WTC11 (cell line): ENCODE measurements around the gene ELFN2. TPM values are rescaled to one million over a fixed set of nuclear protein-coding genes. Genes with fewer than 3 reads are reported as not detected.

ENCODE experiments used
- ATAC-seq: fragments of 200-7000 bp; cut with Tn5 transposase; 2 replicates; pipeline ENCODE4 v1.10.0; 2021; ENCODE audit warnings: mild to moderate bottlenecking, moderate library complexity
- CTCF ChIA-PET: fragments of 300-600 bp; sonication (Branson Sonifier 250); formaldehyde crosslinking; loops from one replicate; lab custom pipeline; 2021; ENCODE audit warnings: antibody characterized with exemption; lab: Charles Lee
- POLR2A ChIA-PET: fragments of 350-600 bp; sonication (Branson Sonifier 250); formaldehyde crosslinking; loops from one replicate; lab custom pipeline; 2021; ENCODE audit warnings: antibody characterized with exemption; lab: Charles Lee
- DNase-seq: peaks from one replicate; pipeline ENCODE4 v3.0.0; 2021; ENCODE audit warnings: low spot score
- H3K27ac Mint-ChIP-seq: 2 replicates; pipeline ENCODE4 v1.8.0; 2021; ENCODE audit warnings: mixed read lengths
- H3K27me3 Mint-ChIP-seq: 2 replicates; pipeline ENCODE4 v1.8.0; 2021; ENCODE audit warnings: low read depth, mild to moderate bottlenecking, moderate library complexity, mixed read lengths
- H3K36me3 Mint-ChIP-seq: 2 replicates; pipeline ENCODE4 v1.8.0; 2021; ENCODE audit warnings: mixed read lengths
- H3K4me1 Mint-ChIP-seq: 2 replicates; pipeline ENCODE4 v1.8.0; 2022; ENCODE audit warnings: mixed read lengths
- H3K4me3 Mint-ChIP-seq: 2 replicates; pipeline ENCODE4 v1.8.0; 2021; ENCODE audit warnings: mild to moderate bottlenecking, moderate library complexity, mixed read lengths
- H3K9me3 Mint-ChIP-seq: 2 replicates; pipeline ENCODE4 v1.8.0; 2021; ENCODE audit warnings: mixed read lengths
- ARID4B ChIP-seq: sonication (generic); formaldehyde crosslinking; IDR thresholded peaks from 2 replicates; pipeline ENCODE4 v1.8.0; 2023; ENCODE audit warnings: missing genetic modification reagents, mild to moderate bottlenecking, borderline replicate concordance
- ATF6 ChIP-seq: sonication (generic); formaldehyde crosslinking; IDR thresholded peaks from 2 replicates; pipeline ENCODE4 v1.8.1; 2023; ENCODE audit warnings: mild to moderate bottlenecking, missing genetic modification reagents
- CBFB ChIP-seq: sonication (generic); formaldehyde crosslinking; IDR thresholded peaks from 2 replicates; pipeline ENCODE4 v1.8.1; 2022; ENCODE audit warnings: mild to moderate bottlenecking, low read depth, missing genetic modification reagents
- E2F4 ChIP-seq: sonication (generic); formaldehyde crosslinking; IDR thresholded peaks from 2 replicates; pipeline ENCODE4 v1.8.1; 2022; ENCODE audit warnings: low read depth, mild to moderate bottlenecking, moderate library complexity, missing genetic modification reagents, borderline replicate concordance
- E2F5 ChIP-seq: sonication (generic); formaldehyde crosslinking; IDR thresholded peaks from 2 replicates; pipeline ENCODE4 v1.8.1; 2022; ENCODE audit warnings: mild to moderate bottlenecking, moderate library complexity, missing genetic modification reagents
- EMX1 ChIP-seq: fragments of 250-450 bp; sonication (Bioruptor Pico); IDR thresholded peaks from 2 replicates; pipeline ENCODE4 v1.8.0; 2021; ENCODE audit warnings: mild to moderate bottlenecking
- FOXK1 ChIP-seq: sonication (generic); formaldehyde crosslinking; IDR thresholded peaks from 2 replicates; pipeline ENCODE4 v1.8.0; 2022; ENCODE audit warnings: mild to moderate bottlenecking, moderate library complexity, missing genetic modification reagents
- IRF1 ChIP-seq: sonication (generic); formaldehyde crosslinking; IDR thresholded peaks from 2 replicates; pipeline ENCODE4 v1.8.0; 2023; ENCODE audit warnings: missing genetic modification reagents
- IRF2 ChIP-seq: sonication (generic); formaldehyde crosslinking; IDR thresholded peaks from 2 replicates; pipeline ENCODE4 v1.8.0; 2022; ENCODE audit warnings: low read depth, missing genetic modification reagents, borderline replicate concordance
- ZBTB21 ChIP-seq: sonication (generic); formaldehyde crosslinking; IDR thresholded peaks from 2 replicates; pipeline ENCODE4 v1.8.1; 2023; ENCODE audit warnings: mild to moderate bottlenecking, missing genetic modification reagents, borderline replicate concordance
- ZNF317 ChIP-seq: sonication (generic); formaldehyde crosslinking; IDR thresholded peaks from 2 replicates; pipeline ENCODE4 v1.8.1; 2023; ENCODE audit warnings: low read depth, mild to moderate bottlenecking, moderate library complexity, missing genetic modification reagents, borderline replicate concordance
- ZNF396 ChIP-seq: fragments of 250-450 bp; sonication (Bioruptor Pico); IDR thresholded peaks from 2 replicates; pipeline ENCODE4 v1.8.0; 2021; ENCODE audit warnings: mild to moderate bottlenecking, moderate library complexity, borderline replicate concordance
- ZNF425 ChIP-seq: fragments of 250-450 bp; sonication (Bioruptor Pico); conservative IDR thresholded peaks from 2 replicates; pipeline ENCODE4 v1.9.0; 2021; ENCODE audit warnings: mild to moderate bottlenecking
- ZNF532 ChIP-seq: fragments of 250-450 bp; sonication (Bioruptor Pico); IDR thresholded peaks from 2 replicates; pipeline ENCODE4 v1.9.0; 2021; ENCODE audit warnings: mild to moderate bottlenecking, borderline replicate concordance
- total RNA-seq: library from RNA; stranded (reverse); gene quantifications from 3 replicates; pipeline ENCODE4 v1.2.3, GENCODE V29; 2021

ELFN2 gene
- total RNA-seq, 1 experiment from 2014 or later: 0.87 TPM

- no peak for TF ChIP-seq E2F4 (CRISPR knock-in tag)
- no peak for TF ChIP-seq ZBTB21
- no peak for TF ChIP-seq E2F5 (CRISPR knock-in tag)
These were observed 73.0 kb downstream of the ELFN2 start (continued) for GRCh38 chr22:37354261-37354660.

- Mint-ChIP-seq H3K4me3 (no peak overlapping the region), H3K27me3 (peaks cover 4% of the 10 kb centered on the region; the same call in 1 of the 2 replicates), H3K36me3 (no peaks in the 10 kb centered on the region), H3K4me1 (peaks cover 2% of the 10 kb centered on the region; the same call in 1 of the 2 replicates), H3K27ac (no peak overlapping the region)
- DNase-seq (no peak), ATAC-seq (no peak)
- ChIA-PET POLR2A (no interaction called here), CTCF (no interaction called here)
- TF ChIP-seq CBFB (CRISPR knock-in tag) (no peak), EMX1 (CRISPR knock-in tag) (no peak), IRF1 (CRISPR knock-in tag) (no peak)
- TF ChIP-seq, all 79 proteins: peak for 0
- H3K9me3 Mint-ChIP-seq: no peaks in the 10 kb centered on the region
These were observed 73.4 kb downstream of the ELFN2 start for GRCh38 chr22:37353839-37354238.

- no peaks in the 10 kb centered on the region for H3K36me3 Mint-ChIP-seq
- DNase-seq: no peak
- POLR2A ChIA-PET: no interaction called here
- H3K9me3 Mint-ChIP-seq: no peaks in the 10 kb centered on the region
- H3K27me3 Mint-ChIP-seq: no peaks in the 10 kb centered on the region
- peaks cover 2% of the 10 kb centered on the region; the same call in 1 of the 2 replicates for H3K4me1 Mint-ChIP-seq
- H3K27ac Mint-ChIP-seq: no peak overlapping the region
- no peak overlapping the region for H3K4me3 Mint-ChIP-seq
- no peak for ATAC-seq
- CTCF ChIA-PET: no interaction called here
- TF ChIP-seq ARID4B (CRISPR knock-in tag) (no peak), ZNF396 (CRISPR knock-in tag) (no peak), FOXK1 (CRISPR knock-in tag) (no peak), ZNF425 (CRISPR knock-in tag) (no peak), ATF6 (CRISPR knock-in tag) (no peak), ZNF532 (CRISPR knock-in tag) (no peak), ZNF317 (CRISPR knock-in tag) (no peak), IRF2 (CRISPR knock-in tag) (no peak), E2F4 (CRISPR knock-in tag) (no peak)
These were observed 74.8 kb downstream of the ELFN2 start for GRCh38 chr22:37352481-37352880.
